ENCODE measurements around the gene FALEC. TPM values are rescaled to one million over a fixed set of nuclear protein-coding genes. Genes with fewer than 3 reads are reported as not detected.

Gene FALEC
- total and polyA plus RNA-seq, 9 of the 15 experiments (the other 6 are each of a cell fraction or from before 2014, with no cell fraction given), result 0.15 to 1.8 (median 0.53) TPM; not detected in 5

DNA sequence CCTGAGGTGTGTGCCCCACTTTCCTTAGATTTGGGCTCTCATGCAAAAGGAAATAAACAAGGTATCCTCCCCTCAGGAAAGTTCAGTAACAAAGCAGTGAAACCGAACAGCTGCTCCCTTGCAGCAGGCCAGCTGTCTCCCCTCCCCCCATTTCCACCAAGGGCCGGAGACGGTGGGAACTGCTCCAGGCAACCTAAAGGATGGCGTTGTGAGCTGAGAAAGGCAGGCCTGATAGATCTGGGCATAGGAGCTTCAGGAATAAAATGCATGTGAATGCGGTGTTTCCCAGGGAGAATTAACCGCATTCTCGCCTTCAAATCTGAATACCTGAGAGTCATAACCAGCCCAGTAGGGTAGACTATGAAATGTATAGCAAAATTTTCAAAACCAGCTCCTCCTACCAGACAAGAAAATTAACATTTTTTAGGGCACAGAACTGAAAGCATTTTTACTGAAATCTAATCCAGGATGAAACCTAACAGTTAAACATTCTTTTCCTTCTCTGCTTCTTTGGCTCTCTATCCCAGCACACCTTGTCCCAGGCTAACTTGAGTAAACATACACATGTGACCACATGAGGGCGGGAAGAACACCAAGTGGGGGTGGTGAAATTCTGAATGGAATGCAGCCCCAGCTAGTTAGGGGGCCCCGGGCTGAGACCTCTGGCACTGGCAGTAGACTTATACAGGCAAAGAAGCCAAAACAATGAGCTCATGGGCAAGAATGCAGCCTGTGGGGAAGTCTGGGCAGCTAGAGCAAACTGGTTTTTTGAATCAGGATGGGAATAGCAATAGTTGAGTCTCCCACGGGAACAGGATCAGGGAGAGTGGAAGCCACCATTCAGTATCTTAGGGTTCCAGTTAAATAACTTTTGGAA, 52.4 kb downstream of the FALEC start (continued):
- TF ChIP-seq, protein P1, sequence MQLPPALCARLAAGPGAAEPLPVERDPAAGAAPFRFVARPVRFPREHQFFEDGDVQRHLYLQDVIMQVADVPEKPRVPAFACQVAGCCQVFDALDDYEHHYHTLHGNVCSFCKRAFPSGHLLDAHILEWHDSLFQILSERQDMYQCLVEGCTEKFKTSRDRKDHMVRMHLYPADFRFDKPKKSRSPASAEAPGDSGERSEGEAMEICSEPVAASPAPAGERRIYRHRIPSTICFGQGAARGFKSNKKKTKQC (CRISPR knock-in tag; IDR thresholded peaks at IDR 0.05), result no peak
- TF ChIP-seq, protein P2, sequence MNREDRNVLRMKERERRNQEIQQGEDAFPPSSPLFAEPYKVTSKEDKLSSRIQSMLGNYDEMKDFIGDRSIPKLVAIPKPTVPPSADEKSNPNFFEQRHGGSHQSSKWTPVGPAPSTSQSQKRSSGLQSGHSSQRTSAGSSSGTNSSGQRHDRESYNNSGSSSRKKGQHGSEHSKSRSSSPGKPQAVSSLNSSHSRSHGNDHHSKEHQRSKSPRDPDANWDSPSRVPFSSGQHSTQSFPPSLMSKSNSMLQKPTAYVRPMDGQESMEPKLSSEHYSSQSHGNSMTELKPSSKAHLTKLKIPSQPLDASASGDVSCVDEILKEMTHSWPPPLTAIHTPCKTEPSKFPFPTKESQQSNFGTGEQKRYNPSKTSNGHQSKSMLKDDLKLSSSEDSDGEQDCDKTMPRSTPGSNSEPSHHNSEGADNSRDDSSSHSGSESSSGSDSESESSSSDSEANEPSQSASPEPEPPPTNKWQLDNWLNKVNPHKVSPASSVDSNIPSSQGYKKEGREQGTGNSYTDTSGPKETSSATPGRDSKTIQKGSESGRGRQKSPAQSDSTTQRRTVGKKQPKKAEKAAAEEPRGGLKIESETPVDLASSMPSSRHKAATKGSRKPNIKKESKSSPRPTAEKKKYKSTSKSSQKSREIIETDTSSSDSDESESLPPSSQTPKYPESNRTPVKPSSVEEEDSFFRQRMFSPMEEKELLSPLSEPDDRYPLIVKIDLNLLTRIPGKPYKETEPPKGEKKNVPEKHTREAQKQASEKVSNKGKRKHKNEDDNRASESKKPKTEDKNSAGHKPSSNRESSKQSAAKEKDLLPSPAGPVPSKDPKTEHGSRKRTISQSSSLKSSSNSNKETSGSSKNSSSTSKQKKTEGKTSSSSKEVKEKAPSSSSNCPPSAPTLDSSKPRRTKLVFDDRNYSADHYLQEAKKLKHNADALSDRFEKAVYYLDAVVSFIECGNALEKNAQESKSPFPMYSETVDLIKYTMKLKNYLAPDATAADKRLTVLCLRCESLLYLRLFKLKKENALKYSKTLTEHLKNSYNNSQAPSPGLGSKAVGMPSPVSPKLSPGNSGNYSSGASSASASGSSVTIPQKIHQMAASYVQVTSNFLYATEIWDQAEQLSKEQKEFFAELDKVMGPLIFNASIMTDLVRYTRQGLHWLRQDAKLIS (CRISPR knock-in tag; IDR thresholded peaks at IDR 0.05), result no peak
- no peak for TF ChIP-seq DIDO1 (tag; IDR thresholded peaks at IDR 0.05; ENCODE audit: low read depth)
- TF ChIP-seq ZBTB7A (IDR thresholded peaks at IDR 0.05; ENCODE audit: borderline replicate concordance, control insufficient read depth, low read depth, low read length), result no peak
- no peak for TF ChIP-seq ESRRA (IDR thresholded peaks at IDR 0.05; ENCODE audit: borderline replicate concordance, low read depth)
- peak; percentile 42; the same call in 1 of the 2 replicates for TF ChIP-seq RB1 (IDR thresholded peaks at IDR 0.05; ENCODE audit: low read depth)
- TF ChIP-seq ZNF561 (CRISPR knock-in tag; conservative IDR thresholded peaks at IDR 0.05), result no peak
- TF ChIP-seq ZNF699 (CRISPR knock-in tag; IDR thresholded peaks at IDR 0.05; ENCODE audit: insufficient replicate concordance), result no peak
- no peak for TF ChIP-seq COPS2 (conservative IDR thresholded peaks at IDR 0.05)
- no peak for TF ChIP-seq NFE2L1 (tag; IDR thresholded peaks at IDR 0.05; ENCODE audit: borderline replicate concordance, low read depth)
- no peak for TF ChIP-seq ILK (tag; IDR thresholded peaks at IDR 0.05; ENCODE audit: borderline replicate concordance, low read depth)
- TF ChIP-seq, protein P3, sequence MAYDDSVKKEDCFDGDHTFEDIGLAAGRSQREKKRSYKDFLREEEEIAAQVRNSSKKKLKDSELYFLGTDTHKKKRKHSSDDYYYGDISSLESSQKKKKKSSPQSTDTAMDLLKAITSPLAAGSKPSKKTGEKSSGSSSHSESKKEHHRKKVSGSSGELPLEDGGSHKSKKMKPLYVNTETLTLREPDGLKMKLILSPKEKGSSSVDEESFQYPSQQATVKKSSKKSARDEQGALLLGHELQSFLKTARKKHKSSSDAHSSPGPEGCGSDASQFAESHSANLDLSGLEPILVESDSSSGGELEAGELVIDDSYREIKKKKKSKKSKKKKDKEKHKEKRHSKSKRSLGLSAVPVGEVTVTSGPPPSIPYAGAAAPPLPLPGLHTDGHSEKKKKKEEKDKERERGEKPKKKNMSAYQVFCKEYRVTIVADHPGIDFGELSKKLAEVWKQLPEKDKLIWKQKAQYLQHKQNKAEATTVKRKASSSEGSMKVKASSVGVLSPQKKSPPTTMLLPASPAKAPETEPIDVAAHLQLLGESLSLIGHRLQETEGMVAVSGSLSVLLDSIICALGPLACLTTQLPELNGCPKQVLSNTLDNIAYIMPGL (CRISPR knock-in tag; IDR thresholded peaks at IDR 0.05), result no peak
- TF ChIP-seq LCOR (CRISPR knock-in tag; IDR thresholded peaks at IDR 0.05), result no peak
- TF ChIP-seq, protein P4, sequence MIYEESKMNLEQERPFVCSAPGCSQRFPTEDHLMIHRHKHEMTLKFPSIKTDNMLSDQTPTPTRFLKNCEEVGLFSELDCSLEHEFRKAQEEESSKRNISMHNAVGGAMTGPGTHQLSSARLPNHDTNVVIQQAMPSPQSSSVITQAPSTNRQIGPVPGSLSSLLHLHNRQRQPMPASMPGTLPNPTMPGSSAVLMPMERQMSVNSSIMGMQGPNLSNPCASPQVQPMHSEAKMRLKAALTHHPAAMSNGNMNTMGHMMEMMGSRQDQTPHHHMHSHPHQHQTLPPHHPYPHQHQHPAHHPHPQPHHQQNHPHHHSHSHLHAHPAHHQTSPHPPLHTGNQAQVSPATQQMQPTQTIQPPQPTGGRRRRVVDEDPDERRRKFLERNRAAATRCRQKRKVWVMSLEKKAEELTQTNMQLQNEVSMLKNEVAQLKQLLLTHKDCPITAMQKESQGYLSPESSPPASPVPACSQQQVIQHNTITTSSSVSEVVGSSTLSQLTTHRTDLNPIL (CRISPR knock-in tag; IDR thresholded peaks at IDR 0.05), result no peak
- TF ChIP-seq ZNF830 (CRISPR knock-in tag; IDR thresholded peaks at IDR 0.05), result no peak
- no peak for TF ChIP-seq BRF1 (IDR thresholded peaks at IDR 0.05; ENCODE audit: borderline replicate concordance, extremely low read depth, insufficient read length)
- TF ChIP-seq CEBPB (tag; IDR thresholded peaks at IDR 0.05), result no peak
- no peak for TF ChIP-seq ZNF324 (CRISPR knock-in tag; IDR thresholded peaks at IDR 0.05)
- no peak for TF ChIP-seq NCOA6 (IDR thresholded peaks at IDR 0.05)

Data from K562 (cell line).